ENCODE data around the gene NREP.

GRCh38 chr5:111779260-111779921 is 22.4 kb upstream of the NREP start:
- TF ChIP-seq POLR2A (IDR thresholded peaks at IDR 0.05; ENCODE audit: low read depth, low read length) (no peak), POLR2AphosphoS5 (IDR thresholded peaks at IDR 0.05; ENCODE audit: low read depth, low read length) (no peak)
